Transverse colon (tissue), 4 donors: ENCODE data around the gene XYLT2. TPM values are rescaled to one million over a fixed set of nuclear protein-coding genes. Genes with fewer than 3 reads are reported as not detected.

Experiments used
- DNase-seq: peaks from one replicate; pipeline ENCODE4 v3.0.0-alpha.2; 2019
- H3K27ac ChIP-seq, 4 donors: fragments of 200-600 bp; sonication (generic); 2 replicates each; pipeline ENCODE4 v1.5.1; 2016 to 2018; ENCODE audit warnings: inconsistent platforms in 4 of 4
- H3K27me3 ChIP-seq: fragments of 200-600 bp; sonication (generic); 2 replicates; pipeline ENCODE4 v1.5.1; 2017; ENCODE audit warnings: inconsistent platforms
- H3K36me3 ChIP-seq, 4 donors: fragments of 200-600 bp; sonication (generic); 2 replicates each; pipeline ENCODE4 v1.5.1; 2017 to 2019; ENCODE audit warnings: inconsistent platforms in 4 of 4
- H3K4me1 ChIP-seq, 4 donors: fragments of 200-600 bp; sonication (generic); 2 replicates each; pipeline ENCODE4 v1.5.1; 2017 to 2020; ENCODE audit warnings: inconsistent platforms in 4 of 4
- H3K4me3 ChIP-seq, 4 donors: fragments of 200-600 bp; sonication (generic); 1 replicate in 1 of 4; 2 replicates in 3 of 4; pipeline versions ENCODE4 v1.5.1 to v1.6.1; 2017 to 2019; ENCODE audit warnings: inconsistent platforms in 4 of 4
- H3K9me3 ChIP-seq, 2 donors: fragments of 200-600 bp; sonication (generic); 2 replicates each; pipeline ENCODE4 v1.5.1; 2017 to 2019; ENCODE audit warnings: inconsistent platforms in 2 of 2
- EP300 ChIP-seq: sonication (generic); formaldehyde crosslinking; IDR thresholded peaks from one replicate; pipeline ENCODE4 v1.6.1; 2017; ENCODE audit warnings: antibody characterized with exemption, low read depth
- POLR2A ChIP-seq: fragments of 450-650 bp; IDR thresholded peaks from one replicate; pipeline ENCODE4 v1.6.1; 2016; ENCODE audit warnings: antibody characterized with exemption, mild to moderate bottlenecking, moderate library complexity
- POLR2AphosphoS5 ChIP-seq, 3 donors: sonication (generic); formaldehyde crosslinking; IDR thresholded peaks; one replicate each; pipeline ENCODE4 v1.6.1; 2016; ENCODE audit warnings: antibody characterized with exemption in 3 of 3
- whole genome bisulfite sequencing, 2 donors: methylation state at CpG; one replicate each; pipeline ENCODE4 v1.1.5; 2018; ENCODE audit warnings: low coverage in 1 of 2; 5-methylcytosine and 5-hydroxymethylcytosine counted together
- in situ Hi-C, 4 donors: fragments of 200-750 bp; cut with MboI; loops; one replicate each; pipeline versions ENCODE4 v1.15.0 to v1.15.1; 2017; ENCODE audit warnings: low sequenced_read_pairs in 3 of 4, low pct_ligation_motif_present in 1 of 4, low pct_unique_long_range_greater_than_20kb in 1 of 4
- intact Hi-C: fragments of 100-400 bp; cut with DNase I; formaldehyde crosslinking; loops from one replicate; pipeline ENCODE4 v1.15.1; 2023; ENCODE audit warnings: low total_unique reads
- total RNA-seq, 4 donors: library from RNA; depleted of rRNA; stranded (reverse); fragments of >200 nt; gene quantifications; one replicate each; pipeline ENCODE4 v1.1.0, GENCODE V29; 2016
- TF ChIP-seq, protein P1 (sequence below), 5 experiments: fragments of 200-600 bp in 3 of 5; fragments of 450-650 bp in 2 of 5; sonication (generic) in 3 of 5; IDR thresholded peaks; 1 replicate in 2 of 5; 2 replicates in 3 of 5; pipeline ENCODE4 v1.5.1; 2016 to 2017; ENCODE audit warnings: antibody characterized with exemption in 5 of 5, inconsistent platforms in 3 of 5, mild to moderate bottlenecking in 2 of 5, moderate library complexity in 1 of 5

Gene XYLT2
- total RNA-seq, 4 donors from 2014 or later, result 21.3 to 27.3 (median 22.0) TPM

DNA sequence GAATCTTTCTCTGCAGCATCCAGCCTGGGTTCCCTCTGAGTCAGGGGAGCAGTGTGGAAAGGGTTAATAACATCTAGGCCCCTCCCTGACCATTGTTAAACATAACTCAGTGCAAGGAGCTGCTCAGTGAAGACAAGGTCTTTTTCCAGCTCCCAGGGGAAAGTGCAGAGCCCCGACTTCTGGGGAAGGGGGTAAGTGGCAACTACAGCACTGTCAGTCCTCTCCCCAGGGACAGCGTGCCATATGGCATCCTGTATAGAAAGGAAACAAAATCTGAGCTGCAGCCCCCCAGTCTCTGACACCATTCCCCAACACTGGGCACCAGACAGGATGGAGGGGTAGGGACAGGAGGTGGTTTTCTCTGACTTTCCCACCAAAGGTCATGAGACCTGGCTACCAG is 19.2 kb downstream of the XYLT2 start:
- peaks cover 0 to 33% (median 11%) of the 10 kb centered on the region in 4 donors for H3K36me3 ChIP-seq
- no peak for DNase-seq
- intact Hi-C loops, result no loop called here
- in situ Hi-C loops, result no loop called here
- no peak for TF ChIP-seq POLR2AphosphoS5 (IDR thresholded peaks at IDR 0.05)
- TF ChIP-seq EP300, result no peak
- TF ChIP-seq, protein P1, sequence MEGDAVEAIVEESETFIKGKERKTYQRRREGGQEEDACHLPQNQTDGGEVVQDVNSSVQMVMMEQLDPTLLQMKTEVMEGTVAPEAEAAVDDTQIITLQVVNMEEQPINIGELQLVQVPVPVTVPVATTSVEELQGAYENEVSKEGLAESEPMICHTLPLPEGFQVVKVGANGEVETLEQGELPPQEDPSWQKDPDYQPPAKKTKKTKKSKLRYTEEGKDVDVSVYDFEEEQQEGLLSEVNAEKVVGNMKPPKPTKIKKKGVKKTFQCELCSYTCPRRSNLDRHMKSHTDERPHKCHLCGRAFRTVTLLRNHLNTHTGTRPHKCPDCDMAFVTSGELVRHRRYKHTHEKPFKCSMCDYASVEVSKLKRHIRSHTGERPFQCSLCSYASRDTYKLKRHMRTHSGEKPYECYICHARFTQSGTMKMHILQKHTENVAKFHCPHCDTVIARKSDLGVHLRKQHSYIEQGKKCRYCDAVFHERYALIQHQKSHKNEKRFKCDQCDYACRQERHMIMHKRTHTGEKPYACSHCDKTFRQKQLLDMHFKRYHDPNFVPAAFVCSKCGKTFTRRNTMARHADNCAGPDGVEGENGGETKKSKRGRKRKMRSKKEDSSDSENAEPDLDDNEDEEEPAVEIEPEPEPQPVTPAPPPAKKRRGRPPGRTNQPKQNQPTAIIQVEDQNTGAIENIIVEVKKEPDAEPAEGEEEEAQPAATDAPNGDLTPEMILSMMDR (IDR thresholded peaks at IDR 0.05), result no peak
- no peak for TF ChIP-seq POLR2A
- 70% methylated on average over 2 of the region's 2 CpGs; no CpG with 5 or more reads in 1 of the 2 donors for WGBS, 2 donors
- no peak overlapping the region for H3K27ac ChIP-seq
- H3K9me3 ChIP-seq, result no peaks in the 10 kb centered on the region
- H3K4me1 ChIP-seq, result peaks cover 0 to 7% (median 6%) of the 10 kb centered on the region in 4 donors
- no peak overlapping the region for H3K4me3 ChIP-seq
- no peaks in the 10 kb centered on the region for H3K27me3 ChIP-seq

DNA sequence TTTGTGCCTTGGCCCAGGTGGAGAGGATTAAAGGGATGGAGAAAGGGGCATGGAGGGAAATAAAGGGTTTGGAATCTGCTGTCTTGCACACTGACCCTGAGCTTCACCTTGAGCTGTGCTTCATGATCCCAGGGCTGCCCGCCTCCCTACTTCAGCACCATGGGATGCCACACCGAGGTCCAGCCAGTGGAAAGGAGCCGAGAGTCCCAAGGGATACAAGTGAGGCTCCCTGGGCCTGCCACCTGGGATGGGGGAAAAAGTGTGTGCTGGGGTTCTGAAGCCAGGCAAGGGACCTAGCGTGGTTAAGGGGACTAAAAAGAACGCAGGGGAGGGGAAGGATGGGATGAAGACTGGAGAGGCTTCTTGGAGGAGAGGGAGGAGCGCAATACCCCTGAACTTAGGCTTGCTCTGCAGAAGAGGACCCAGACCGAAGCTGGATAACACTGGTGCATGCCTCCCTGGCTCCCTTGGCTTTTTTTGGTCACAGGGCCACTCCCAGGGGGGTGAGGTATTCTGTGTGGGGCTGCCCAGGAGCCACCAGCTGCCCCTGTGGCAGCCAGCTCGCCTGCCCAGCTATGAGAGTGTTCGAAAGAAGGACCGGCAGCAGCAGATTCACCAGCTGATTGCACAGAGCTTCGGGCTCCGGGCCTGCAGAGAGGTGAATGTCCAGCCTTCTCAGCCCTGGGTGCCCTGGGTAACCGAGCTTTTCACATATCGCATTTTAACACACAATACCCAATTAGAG is 19.9 kb downstream of the XYLT2 start:
- no peak overlapping the region for H3K27ac ChIP-seq

DNA sequence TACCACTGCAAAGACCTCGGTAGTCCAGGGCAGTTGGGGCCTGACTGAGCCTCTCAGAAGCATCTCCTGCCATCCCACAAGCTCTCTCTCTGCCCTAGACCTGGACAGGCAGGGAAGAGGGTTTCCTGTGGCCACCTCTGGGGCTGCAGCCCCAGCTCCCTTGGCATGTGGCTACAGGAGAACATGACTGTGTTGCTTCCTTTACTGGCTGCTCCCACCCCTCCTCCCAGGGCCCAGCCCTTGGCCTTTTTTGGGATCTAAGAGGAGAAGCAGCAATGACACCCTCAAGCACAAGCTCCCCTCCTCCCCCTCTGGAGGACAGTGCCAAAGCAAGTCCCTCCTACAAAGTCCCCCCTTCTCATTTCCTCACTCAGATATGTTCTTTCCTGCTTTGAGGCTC is 21.5 kb downstream of the XYLT2 start:
- peaks cover 0 to 36% (median 13%) of the 10 kb centered on the region in 4 donors for H3K36me3 ChIP-seq
- TF ChIP-seq EP300, result no peak
- no peak for TF ChIP-seq POLR2A
- TF ChIP-seq, protein P1 (IDR thresholded peaks at IDR 0.05), result no peak
- TF ChIP-seq POLR2AphosphoS5 (IDR thresholded peaks at IDR 0.05), result no peak
- in situ Hi-C loops (no loop called here), intact Hi-C loops (no loop called here)
- no peak for DNase-seq
- no peak overlapping the region for H3K4me3 ChIP-seq
- no peaks in the 10 kb centered on the region for H3K9me3 ChIP-seq
- H3K4me1 ChIP-seq, result peaks cover 11 to 18% (median 15%) of the 10 kb centered on the region in 4 donors
- H3K27me3 ChIP-seq, result no peaks in the 10 kb centered on the region
- H3K27ac ChIP-seq, result no peak overlapping the region
- 73% methylated on average over 1 of the region's 1 CpG; no CpG with 5 or more reads in 1 of the 2 donors for WGBS, 2 donors

More for the DNA sequence above, 19.9 kb downstream of the XYLT2 start:
- TF ChIP-seq, protein P1 (IDR thresholded peaks at IDR 0.05), result no peak
- TF ChIP-seq POLR2A, result no peak
- TF ChIP-seq EP300, result no peak
- TF ChIP-seq POLR2AphosphoS5 (IDR thresholded peaks at IDR 0.05), result no peak
- intact Hi-C loops (no loop called here), in situ Hi-C loops (no loop called here)
- Histone ChIP-seq H3K4me1 (peaks cover 0 to 7% (median 6%) of the 10 kb centered on the region in 4 donors), H3K4me3 (no peak overlapping the region), H3K9me3 (no peaks in the 10 kb centered on the region), H3K36me3 (peaks cover 0 to 36% (median 13%) of the 10 kb centered on the region in 4 donors), H3K27me3 (no peaks in the 10 kb centered on the region)
- 98% methylated on average over 14 of the region's 14 CpGs; no CpG with 5 or more reads in 1 of the 2 donors for WGBS, 2 donors
- no peak for DNase-seq

DNA sequence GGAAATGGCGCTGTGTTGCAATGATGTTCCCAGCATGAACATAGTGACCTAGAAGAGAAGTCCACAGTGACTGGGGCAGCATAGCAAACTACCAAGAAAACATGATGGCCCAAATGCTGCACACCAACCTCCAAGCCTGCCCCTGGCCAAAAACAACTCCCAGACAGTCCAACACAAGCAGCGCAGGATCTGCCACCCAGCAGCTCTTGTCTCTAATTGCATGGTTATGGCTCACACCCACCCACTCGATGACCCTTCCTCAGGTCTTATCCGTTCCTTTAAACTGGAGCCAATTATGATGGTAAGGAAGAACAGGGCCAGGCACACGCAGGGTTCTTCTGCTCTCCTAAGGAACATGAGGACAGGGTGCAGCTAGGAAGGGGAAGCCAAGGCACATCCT is 24.1 kb downstream of the XYLT2 start:
- Histone ChIP-seq H3K27me3 (no peaks in the 10 kb centered on the region), H3K36me3 (peaks cover 0 to 36% (median 13%) of the 10 kb centered on the region in 4 donors), H3K27ac (no peak overlapping the region), H3K9me3 (no peaks in the 10 kb centered on the region), H3K4me1 (peaks cover 11 to 20% (median 19%) of the 10 kb centered on the region in 4 donors), H3K4me3 (no peak overlapping the region)
- intact Hi-C loops, result no loop called here
- 92 to 97% methylated on average over 2 to 5 of the region's 5 CpGs for WGBS, 2 donors
- TF ChIP-seq POLR2AphosphoS5 (IDR thresholded peaks at IDR 0.05) (no peak), POLR2A (no peak), EP300 (no peak)
- TF ChIP-seq, protein P1 (IDR thresholded peaks at IDR 0.05), result no peak
- in situ Hi-C loops, result no loop called here
- no peak for DNase-seq
